Loucy (cell line): ENCODE results near the gene SIMC1.
A peak's percentile ranks its signal among the peaks of the same experiment; 100 is the strongest.

Experiments
- H2AFZ ChIP-seq: fragments of 200-600 bp; sonication (generic); 2 replicates; pipeline ENCODE4 v1.6.0; 2016; ENCODE audit warnings: antibody characterized with exemption, mild to moderate bottlenecking, low read length, moderate library complexity
- H3F3A ChIP-seq: fragments of 200-600 bp; 2 replicates; pipeline ENCODE4 v1.6.0; 2016; ENCODE audit warnings: antibody characterized with exemption, low read depth, mild to moderate bottlenecking
- H3K27me3 ChIP-seq: fragments of 200-600 bp; sonication (generic); 2 replicates; pipeline ENCODE4 v1.6.1; 2014; ENCODE audit warnings: low read length, mild to moderate bottlenecking; ENCODE audit not compliant: insufficient read depth, poor library complexity, severe bottlenecking
- H3K36me3 ChIP-seq: fragments of 200-600 bp; sonication (generic); 2 replicates; pipeline ENCODE4 v1.6.1; 2016; ENCODE audit warnings: low read length; ENCODE audit not compliant: insufficient read depth
- H3K4me1 ChIP-seq: fragments of 200-600 bp; sonication (generic); 2 replicates; pipeline ENCODE4 v1.5.1; 2014; ENCODE audit warnings: low read length, mild to moderate bottlenecking; ENCODE audit not compliant: insufficient read depth, poor library complexity, severe bottlenecking
- H3K4me2 ChIP-seq: fragments of 200-600 bp; sonication (generic); 2 replicates; pipeline ENCODE4 v1.6.0; 2014; ENCODE audit warnings: antibody characterized with exemption, low read length, low read depth, mild to moderate bottlenecking; ENCODE audit not compliant: poor library complexity, severe bottlenecking
- H3K4me3 ChIP-seq: fragments of 200-600 bp; sonication (generic); 2 replicates; pipeline ENCODE4 v1.5.1; 2014; ENCODE audit warnings: low read length, mild to moderate bottlenecking, mixed read lengths; ENCODE audit not compliant: poor library complexity, severe bottlenecking
- H3K79me2 ChIP-seq: fragments of 200-600 bp; sonication (generic); 2 replicates; pipeline ENCODE4 v1.6.1; 2014; ENCODE audit warnings: low read length; ENCODE audit not compliant: insufficient read depth
- H3K9ac ChIP-seq: fragments of 200-600 bp; sonication (generic); 2 replicates; pipeline ENCODE4 v1.6.0; 2014; ENCODE audit warnings: mild to moderate bottlenecking, low read depth, low read length, moderate library complexity; ENCODE audit not compliant: poor library complexity, severe bottlenecking
- H3K9me2 ChIP-seq: fragments of 200-600 bp; sonication (generic); replicated peaks from 2 replicates; pipeline ENCODE4 v1.6.1; 2016; ENCODE audit warnings: low read depth, low read length, mixed read lengths
- H3K9me3 ChIP-seq: fragments of 200-600 bp; sonication (generic); 2 replicates; pipeline ENCODE4 v1.6.1; 2014; ENCODE audit warnings: mild to moderate bottlenecking, antibody characterized with exemption, low read length, low read depth; ENCODE audit not compliant: insufficient read depth
- H4K20me1 ChIP-seq: fragments of 200-600 bp; sonication (generic); 2 replicates; pipeline ENCODE4 v1.6.0; 2014; ENCODE audit warnings: antibody characterized with exemption, low read length, mild to moderate bottlenecking; ENCODE audit not compliant: insufficient read depth, poor library complexity, severe bottlenecking
- EZH2phosphoT487 ChIP-seq: fragments of 200-600 bp; IDR thresholded peaks from 2 replicates; pipeline ENCODE4 v1.6.1; 2018; ENCODE audit warnings: antibody characterized with exemption, mild to moderate bottlenecking, moderate library complexity, borderline replicate concordance
- TF ChIP-seq, protein P1 (sequence below): fragments of 200-600 bp; sonication (generic); conservative IDR thresholded peaks from 2 replicates; pipeline ENCODE4 v1.5.1; 2014; ENCODE audit warnings: mild to moderate bottlenecking, antibody characterized with exemption, low read length

Gene SIMC1

DNA sequence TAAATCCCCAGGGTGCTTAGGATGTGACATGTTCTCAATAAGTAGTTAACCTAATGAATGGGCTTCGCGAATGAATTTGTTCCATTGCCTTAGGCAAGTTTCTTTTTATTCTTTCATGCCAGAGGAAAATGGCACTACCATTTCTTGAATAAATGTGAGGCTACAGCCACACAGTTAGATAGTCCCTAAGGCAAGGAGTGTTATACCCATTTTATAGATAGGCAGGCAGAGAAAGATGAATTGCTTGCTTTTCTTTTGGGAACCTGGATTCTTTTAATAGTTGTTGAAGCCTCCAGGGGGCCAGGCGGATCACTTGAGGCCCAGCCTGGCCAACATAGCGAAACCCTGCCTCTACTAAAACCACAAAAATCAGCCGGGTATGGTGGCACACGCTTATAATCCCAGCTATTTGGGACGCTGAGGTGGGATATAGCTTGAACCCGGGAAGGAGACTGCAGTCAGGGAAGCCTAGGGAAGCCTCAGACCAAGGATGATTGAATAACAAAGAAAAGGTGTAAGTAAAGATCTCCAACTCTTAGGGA is 149.2 kb downstream of the SIMC1 start:
- Histone ChIP-seq H4K20me1 (no peaks in the 10 kb centered on the region), H3K79me2 (peaks cover 37% of the 10 kb centered on the region), H3K27me3 (no peaks in the 10 kb centered on the region), H3K4me1 (peaks cover 6% of the 10 kb centered on the region), H2AFZ (no peak overlapping the region), H3K9me2 (no peaks in the 10 kb centered on the region), H3F3A (no peaks in the 10 kb centered on the region), H3K4me2 (peak overlapping the region; percentile 88), H3K9ac (peak overlapping the region; percentile 87), H3K36me3 (peaks cover 4% of the 10 kb centered on the region; the same call in 1 of the 2 replicates), H3K9me3 (no peaks in the 10 kb centered on the region), H3K4me3 (peak overlapping the region; percentile 96)
- TF ChIP-seq, protein P1, sequence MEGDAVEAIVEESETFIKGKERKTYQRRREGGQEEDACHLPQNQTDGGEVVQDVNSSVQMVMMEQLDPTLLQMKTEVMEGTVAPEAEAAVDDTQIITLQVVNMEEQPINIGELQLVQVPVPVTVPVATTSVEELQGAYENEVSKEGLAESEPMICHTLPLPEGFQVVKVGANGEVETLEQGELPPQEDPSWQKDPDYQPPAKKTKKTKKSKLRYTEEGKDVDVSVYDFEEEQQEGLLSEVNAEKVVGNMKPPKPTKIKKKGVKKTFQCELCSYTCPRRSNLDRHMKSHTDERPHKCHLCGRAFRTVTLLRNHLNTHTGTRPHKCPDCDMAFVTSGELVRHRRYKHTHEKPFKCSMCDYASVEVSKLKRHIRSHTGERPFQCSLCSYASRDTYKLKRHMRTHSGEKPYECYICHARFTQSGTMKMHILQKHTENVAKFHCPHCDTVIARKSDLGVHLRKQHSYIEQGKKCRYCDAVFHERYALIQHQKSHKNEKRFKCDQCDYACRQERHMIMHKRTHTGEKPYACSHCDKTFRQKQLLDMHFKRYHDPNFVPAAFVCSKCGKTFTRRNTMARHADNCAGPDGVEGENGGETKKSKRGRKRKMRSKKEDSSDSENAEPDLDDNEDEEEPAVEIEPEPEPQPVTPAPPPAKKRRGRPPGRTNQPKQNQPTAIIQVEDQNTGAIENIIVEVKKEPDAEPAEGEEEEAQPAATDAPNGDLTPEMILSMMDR = no peak
- no peak for TF ChIP-seq EZH2phosphoT487

DNA sequence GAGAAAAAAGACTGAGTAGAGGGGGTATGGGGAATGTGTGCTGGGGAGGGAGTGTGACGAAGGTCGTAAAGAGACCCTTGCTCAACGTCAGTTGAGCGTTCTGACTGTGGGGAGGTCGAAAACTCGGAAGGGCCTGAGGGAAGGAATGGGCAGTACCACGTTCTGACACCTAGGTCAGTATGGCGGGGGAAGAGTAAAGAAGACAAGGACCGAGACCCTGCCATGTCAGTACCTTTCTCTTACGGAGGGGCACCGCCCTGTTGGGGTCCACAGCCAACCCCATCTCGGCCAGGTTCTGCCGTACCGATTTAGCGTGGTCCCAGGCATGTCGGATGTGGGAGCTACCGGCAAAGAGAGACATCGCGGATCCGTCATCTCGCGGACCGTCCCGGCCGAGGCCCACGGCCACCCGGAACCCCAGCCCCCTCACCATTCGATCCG is 149.8 kb downstream of the SIMC1 start:
- no peaks in the 10 kb centered on the region for H3F3A ChIP-seq
- no peaks in the 10 kb centered on the region for H4K20me1 ChIP-seq
- H2AFZ ChIP-seq = peak overlapping the region; percentile 40
- H3K4me1 ChIP-seq = peaks cover 6% of the 10 kb centered on the region
- no peaks in the 10 kb centered on the region for H3K9me3 ChIP-seq
- peak overlapping the region; percentile 87 for H3K9ac ChIP-seq
- peak overlapping the region; percentile 96 for H3K4me3 ChIP-seq
- peak overlapping the region; percentile 88 for H3K4me2 ChIP-seq
- TF ChIP-seq, protein P1 = no peak
- H3K79me2 ChIP-seq = peaks cover 37% of the 10 kb centered on the region
- H3K27me3 ChIP-seq = no peaks in the 10 kb centered on the region
- peaks cover 4% of the 10 kb centered on the region; the same call in 1 of the 2 replicates for H3K36me3 ChIP-seq
- no peaks in the 10 kb centered on the region for H3K9me2 ChIP-seq

DNA sequence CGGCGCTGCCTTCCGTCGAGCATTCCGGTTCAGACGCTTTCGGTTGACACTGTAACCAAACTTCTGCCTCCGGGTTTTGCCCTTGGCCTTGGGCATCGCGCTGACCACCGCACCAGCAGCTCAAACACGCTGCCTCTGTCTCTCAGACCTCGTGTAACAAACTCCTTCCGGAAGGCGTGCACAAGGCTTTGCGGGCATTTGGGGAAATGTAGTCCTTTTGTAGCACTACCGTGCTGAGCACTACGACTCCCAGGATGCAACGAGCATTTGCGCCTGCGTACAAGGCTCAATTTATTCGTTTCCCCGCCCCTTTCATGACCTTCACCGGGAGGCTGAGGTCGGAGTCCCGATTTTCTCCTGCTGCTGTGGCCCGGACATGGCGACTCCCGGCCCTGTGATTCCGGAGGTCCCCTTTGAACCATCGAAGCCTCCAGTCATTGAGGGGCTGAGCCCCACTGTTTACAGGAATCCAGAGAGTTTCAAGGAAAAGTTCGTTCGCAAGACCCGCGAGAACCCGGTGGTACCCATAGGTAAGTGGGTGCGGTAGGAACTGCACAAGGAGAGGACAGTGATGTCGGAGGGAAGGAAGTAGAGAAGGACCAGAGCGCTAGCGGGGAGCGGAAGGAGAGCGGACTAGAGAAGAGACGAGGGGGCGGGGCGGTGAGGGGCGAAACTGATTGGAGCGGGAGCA is 150.4 kb downstream of the SIMC1 start, which contains the start of the genes HIGD2A and NOP16:
Gene HIGD2A (plus strand): TSS at position 308 of the 691 bp plus-strand sequence. CDS start 69 bp downstream, at position 377.
Gene NOP16 (minus strand): TSS at position 155 of the 691 bp plus-strand sequence. CDS start 59 bp downstream, at position 96.
- Histone ChIP-seq H3K9me2 (no peaks in the 10 kb centered on the region), H3K36me3 (peaks cover 4% of the 10 kb centered on the region; the same call in 1 of the 2 replicates), H2AFZ (peak within 1 kb of the TSS; percentile 96), H3K27me3 (no peaks in the 10 kb centered on the region), H3F3A (no peaks in the 10 kb centered on the region), H3K4me1 (peaks cover 6% of the 10 kb centered on the region), H3K4me3 (peak within 1 kb of the TSS; percentile 96), H3K4me2 (peak within 1 kb of the TSS; percentile 88), H3K9me3 (no peaks in the 10 kb centered on the region), H4K20me1 (no peaks in the 10 kb centered on the region), H3K9ac (peak within 1 kb of the TSS; percentile 87), H3K79me2 (peaks cover 37% of the 10 kb centered on the region)
- TF ChIP-seq, protein P1 = no peak
- TF ChIP-seq EZH2phosphoT487 = no peak
